ENCODE data around the gene WDR76.
"Not testable (repeated sequence)": the region's sequence is repeated elsewhere in the genome, so short reads cannot be mapped to it uniquely, and the experiment has no call there.

WDR76 gene

DNA sequence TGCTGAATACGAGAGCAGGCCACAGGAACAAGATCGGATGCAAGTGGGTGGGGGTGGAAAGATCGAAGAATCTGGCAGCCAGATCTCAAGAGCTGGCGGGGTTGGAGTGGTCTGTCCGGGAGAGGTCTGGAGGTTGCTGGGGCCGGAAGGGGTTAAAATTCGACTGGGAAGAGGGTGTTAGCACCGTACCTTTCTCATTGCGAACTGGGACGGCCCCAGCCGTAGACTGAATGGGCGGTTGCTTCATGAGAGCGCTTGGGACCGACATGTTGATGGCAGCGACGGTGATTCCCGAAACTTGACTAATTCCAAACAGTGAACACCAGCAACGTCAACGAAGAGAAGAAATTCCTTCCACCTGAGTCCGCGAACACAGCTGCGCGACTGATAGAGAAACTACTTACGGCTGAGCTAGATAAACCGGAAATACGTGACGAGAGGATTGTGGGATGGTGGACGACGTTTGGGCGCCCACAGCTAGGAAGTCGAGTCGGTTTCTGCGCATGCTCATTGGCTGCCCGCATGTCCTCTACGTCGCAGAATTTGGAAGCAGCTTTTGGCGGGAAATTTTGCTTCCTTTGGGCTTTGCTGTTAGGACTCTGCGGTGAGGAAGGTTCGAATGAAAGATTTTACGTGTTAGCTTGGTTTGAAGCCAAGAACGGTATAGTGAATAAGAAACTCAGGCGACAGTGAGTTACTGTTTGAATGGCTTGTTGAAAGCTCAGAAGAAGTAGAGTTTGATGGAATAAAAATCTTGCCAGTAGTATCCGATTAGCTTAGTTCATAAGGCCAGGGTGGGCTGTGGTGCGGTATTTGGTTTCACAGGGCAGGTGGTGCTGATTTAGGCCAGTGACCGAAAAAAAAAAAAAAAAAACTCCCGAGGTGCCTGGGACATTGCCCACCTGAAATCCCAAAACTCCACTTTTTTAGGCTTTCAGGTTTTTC lies 2.2 kb upstream of the WDR76 start, which contains the start of gene MFAP1:
Gene MFAP1, minus strand, starts transcription at position 389 of the 945 bp plus-strand sequence. Its CDS starts 121 bp downstream, at position 268.
- peak; percentile 77 for DNase-seq

DNA sequence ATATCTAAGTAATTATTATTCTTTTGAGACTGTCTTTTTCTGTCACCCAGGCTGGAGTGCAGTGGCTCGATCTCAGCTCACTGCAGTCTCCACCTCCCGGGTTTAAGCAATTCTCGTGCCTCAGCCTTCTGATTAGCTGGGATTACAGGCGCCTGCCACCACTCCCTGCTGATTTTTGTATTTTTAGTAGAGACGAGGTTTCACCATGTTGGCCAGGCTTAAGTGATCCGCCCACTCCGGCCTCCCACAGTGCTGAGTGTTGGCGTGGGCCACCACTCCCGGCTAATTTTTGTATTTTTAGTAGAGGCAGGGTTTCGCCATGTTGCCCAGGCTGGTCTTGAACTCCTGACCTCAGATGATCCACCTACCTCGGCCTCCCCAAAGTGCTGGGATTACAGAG lies 1.5 kb upstream of the WDR76 start:
- not testable (repeated sequence) for DNase-seq

DNA sequence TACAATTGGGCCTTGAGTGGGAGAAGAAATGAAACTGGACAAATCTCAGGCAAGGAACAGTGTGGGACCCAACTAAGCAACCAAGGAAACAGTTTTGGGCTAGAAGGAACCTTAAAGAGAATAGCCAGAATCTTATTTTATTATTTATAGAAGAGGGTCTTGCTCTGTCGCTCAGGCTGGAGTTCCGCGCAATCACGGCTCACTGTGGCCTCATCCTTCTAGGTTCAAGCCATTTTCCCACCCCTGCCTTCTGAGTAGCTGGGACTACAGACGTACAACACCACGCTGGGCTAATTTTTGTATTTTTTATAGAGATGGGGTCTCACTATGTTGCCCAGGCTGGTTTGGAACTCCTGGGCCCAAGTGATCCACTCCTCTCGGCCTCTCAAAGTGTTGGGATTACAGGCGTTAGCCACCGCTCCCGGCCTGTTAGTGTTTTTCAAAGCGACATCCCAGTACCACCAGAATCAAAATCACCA lies 734 bp upstream of the WDR76 start:
- DNase-seq = no peak

DNA sequence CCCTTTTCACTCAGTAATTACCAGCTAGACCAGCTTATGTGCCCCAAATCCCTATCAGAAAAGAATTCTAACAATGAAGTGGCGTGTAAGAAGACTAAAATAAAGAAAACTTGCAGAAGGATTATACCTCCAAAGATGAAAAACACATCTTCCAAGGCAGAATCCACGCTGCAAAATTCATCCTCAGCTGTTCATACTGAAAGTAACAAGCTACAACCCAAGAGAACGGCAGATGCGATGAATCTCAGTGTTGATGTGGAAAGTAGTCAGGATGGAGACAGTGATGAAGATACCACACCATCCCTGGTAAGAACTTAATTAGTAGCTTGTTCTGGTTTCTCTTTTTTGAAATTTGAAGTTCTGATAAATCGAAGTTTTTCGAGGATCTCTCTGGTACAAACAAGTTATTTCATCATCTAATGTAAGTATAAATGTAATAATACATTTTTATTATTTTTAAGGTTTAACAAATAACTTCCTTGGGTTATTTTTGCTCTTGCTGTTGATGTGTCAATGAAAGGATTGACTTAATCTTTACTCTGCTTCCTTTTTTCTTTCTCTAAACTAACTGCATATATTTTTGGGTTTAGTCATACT lies 1.4 kb downstream of the WDR76 start:
- no peak for DNase-seq

GRCh38 chr15:43829951-43830540 lies 3.2 kb downstream of the WDR76 start:
- DNase-seq = not testable (repeated sequence)

DNA sequence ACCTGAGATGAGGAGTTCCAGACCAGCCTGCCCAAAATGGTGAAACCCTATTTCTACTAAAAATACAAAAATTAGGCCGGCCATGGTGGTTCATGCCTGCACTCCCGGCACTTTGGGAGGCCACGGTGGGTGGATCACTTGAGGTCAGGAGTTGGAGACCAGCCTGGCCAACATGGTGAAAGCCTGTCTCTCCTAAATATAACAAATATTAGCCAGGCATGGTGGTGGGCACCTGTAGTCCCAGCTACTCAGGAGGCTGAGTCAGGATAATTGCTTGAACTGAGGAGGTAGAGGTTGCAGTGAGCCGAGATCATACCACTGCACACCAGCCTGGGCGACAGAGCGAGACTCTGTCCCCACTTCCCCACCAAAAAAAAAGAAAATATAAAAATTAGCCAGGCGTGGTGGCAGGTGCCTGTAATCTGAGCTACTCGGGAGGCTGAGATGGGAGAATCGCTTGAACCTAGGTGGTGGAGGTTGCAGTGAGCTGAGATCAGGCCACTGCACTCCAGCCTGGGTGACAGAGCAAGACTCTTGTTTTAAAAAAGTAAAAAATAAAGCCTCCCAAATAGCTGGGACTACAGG lies 4.0 kb downstream of the WDR76 start:
- DNase-seq = not testable (repeated sequence)

- DNase-seq = not testable (repeated sequence)
Observed at GRCh38 chr15:43831519-43832052, 4.8 kb downstream of the WDR76 start.

DNA sequence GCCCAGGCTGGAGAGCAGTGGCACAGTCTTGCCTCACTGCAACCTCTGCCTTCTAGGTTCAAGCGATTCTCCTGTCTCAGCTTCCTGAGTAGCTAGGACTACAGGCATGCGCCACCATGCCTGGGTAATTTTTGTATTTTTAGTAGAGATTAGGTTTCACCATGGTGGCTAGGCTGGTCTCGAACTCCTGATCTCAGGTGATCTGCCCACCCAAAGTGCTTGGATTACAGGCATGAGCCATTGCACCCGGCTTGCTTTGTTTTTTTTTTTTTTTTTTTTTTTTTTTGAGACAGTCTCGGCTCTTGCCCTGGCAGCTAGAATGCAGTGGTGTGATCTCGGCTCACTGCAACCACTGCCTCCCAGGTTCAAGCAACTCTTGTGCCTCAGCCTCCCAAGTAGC lies 5.7 kb downstream of the WDR76 start:
- DNase-seq = not testable (repeated sequence)

DNA sequence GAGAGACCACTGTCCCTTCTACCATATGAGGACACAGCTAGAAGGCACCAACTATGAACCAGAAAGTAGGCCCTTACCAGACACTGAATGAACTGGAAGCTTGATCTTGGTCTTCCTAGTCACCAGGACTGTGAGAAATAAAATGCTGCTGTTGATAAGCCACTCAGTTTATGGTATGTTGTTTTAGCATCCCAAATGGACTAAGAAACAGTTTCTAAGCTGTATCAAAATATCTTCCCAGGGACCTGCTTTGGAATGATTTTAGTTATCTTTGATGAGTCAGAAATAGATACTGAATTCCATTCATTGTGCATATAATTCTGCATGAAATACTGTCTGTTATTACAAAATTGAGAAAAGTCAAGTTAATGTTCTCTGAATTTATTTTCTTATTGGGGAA lies 18.6 kb downstream of the WDR76 start:
- DNase-seq = no peak

DNA sequence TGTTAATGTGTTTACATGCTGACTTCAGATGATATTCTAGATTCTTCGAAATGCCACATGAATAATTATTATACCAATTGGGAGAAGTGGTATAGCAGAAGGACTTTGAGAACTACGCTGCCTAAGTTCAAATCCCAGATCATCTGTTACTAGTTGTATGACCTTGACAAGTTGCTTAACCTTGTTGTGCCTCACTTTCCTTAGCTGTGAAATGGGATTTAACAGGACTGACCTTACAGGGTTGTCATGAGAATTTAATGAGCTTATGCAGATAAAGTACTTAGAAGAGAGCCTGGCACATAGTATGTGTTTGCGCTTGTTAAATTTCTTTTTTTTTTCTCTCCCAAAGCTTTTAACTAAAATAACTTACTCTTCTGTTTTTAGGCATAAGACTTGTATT lies 24.4 kb downstream of the WDR76 start:
- DNase-seq = no peak

- no peak for DNase-seq
Observed at GRCh38 chr15:43852607-43853006, 25.8 kb downstream of the WDR76 start.

DNA sequence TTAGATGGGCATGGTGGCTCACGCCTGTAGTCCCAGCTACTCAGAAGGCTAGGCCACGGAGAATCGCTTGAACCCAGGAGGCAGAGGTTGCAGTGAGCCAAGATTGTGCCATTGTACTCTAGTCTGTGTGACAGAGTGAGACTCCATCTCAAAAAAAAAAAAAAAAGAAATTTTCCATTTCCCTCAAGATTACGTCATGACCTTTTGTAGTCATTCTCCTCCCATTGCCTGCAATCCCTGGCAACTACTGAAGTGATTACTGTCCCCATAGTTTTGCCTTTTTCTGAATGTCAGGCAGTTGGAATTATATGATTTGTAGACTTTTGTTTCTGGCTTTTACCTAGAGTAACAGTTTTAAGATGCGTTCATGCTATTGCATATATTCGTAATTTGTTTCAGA lies 28.0 kb downstream of the WDR76 start:
- DNase-seq = no peak

GRCh38 chr15:43859546-43859945 lies 32.7 kb downstream of the WDR76 start:
- DNase-seq = no peak

- not testable (repeated sequence) for DNase-seq
Observed at GRCh38 chr15:43866636-43867035, 39.8 kb downstream of the WDR76 start.

GRCh38 chr15:43867096-43867495 lies 40.3 kb downstream of the WDR76 start:
- DNase-seq = no peak

DNA sequence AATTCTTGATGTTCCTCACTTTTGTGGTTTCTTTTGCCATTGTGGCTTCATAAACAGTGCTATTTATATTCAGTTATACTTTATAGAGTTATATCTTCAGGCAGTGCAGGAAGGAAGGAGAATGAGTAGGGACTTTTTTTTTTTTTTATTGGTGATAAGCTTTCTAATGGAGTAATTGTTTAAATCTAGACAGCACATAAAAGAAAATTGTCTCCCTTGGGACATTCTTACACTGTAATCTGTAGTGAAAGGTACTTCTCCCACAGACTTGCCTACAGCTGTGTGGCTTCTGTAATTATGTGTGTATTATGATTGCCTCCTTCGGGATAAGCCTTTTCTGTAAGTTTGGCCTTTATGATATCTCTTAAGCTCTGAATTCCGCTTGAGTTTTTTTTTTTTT lies 41.6 kb downstream of the WDR76 start:
- DNase-seq = no peak

DNA sequence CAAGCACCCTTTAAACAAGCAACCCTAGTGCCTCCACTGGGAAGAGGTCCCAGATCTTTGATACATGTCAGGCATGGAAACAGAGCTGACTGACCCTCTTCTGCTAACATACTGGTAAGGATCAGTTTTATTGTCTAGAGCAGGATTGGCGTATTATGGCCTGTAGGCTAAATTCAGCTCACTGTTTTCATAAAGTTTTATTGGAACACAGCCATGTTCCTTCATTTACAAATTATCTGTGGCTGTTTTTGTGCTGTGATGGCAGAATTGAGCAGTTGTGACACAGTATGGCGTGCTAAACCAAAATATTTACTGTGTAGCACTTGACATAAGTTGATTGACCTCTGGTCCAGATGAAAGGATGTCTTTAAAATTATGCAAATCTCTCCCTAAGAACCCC lies 45.0 kb downstream of the WDR76 start:
- DNase-seq = no peak

- peak; percentile 6 for DNase-seq
Observed at GRCh38 chr15:43872416-43873020, 45.7 kb downstream of the WDR76 start.

GRCh38 chr15:43873651-43874050 lies 46.8 kb downstream of the WDR76 start:
- DNase-seq = no peak

DNA sequence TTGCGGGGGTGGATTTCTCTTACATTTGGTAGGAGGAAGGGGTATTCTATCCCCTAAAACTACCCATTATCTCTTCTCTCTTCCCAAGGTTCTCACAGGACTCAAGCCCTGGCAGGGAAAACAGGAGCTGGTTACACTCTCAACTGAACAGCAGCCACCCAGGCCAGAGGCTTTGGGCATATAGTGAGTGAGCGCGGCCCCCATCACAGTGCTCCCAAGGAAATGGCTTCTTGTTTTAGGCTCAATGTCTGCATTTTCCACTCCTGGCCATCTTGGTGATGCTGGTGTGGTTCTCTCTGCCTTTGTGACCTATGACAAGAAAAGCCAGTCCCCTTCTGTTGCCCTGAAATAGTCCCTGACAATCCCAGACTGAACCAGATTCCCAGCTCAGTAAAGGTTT lies 50.1 kb downstream of the WDR76 start:
- no peak for DNase-seq

DNA sequence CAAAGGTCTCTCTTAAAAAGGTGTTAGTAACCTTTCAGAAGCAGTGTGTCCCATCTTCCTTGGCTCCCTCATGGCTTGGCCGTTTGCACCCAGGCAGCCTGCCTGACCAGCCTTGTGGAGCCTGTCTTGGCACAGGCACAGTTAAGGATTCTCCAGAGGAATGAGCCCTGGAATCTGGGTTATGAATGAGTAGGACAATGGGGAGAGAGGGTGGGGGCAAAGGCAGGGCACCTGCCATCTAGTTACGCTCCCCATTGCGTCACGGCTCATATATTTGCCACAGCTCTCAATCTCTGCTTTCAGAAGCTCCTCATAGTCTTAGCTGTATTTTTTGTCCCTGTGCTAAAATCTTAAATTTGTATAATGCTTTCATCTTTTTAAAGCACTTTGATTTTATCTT lies 50.6 kb downstream of the WDR76 start:
- DNase-seq = no peak

DNA sequence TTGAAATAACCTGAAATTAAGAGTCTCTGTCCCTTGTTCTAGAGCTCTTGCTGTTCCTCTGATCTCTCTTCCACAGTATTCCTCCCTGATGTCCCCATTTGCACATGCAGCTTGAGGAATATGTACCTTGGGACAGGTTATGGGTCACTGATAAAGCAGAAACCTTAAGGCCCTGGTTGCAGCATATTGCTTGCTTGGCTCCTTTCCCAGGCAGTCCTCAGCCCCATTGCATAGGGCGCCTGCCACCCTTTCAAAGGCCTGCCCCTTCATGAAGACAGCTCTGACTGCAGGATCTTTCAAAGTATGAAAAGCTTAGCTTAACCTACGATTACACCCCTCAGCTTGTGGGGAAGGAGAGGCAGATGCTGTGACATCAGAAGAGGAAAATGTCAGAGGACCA lies 51.6 kb downstream of the WDR76 start:
- DNase-seq = no peak
